Measurements from ENCODE around the gene RAPGEF1. TPM values are rescaled to one million over a fixed set of nuclear protein-coding genes. Genes with fewer than 3 reads are reported as not detected.

Gene RAPGEF1
- total RNA-seq, 4 donors from 2014 or later, result 37.5 to 89.0 (median 62.8) TPM

- ATAC-seq (ENCODE audit: low FRiP score), result no peak
- no peak for TF ChIP-seq CTCF (IDR thresholded peaks at IDR 0.05)
- no peak for DNase-seq (ENCODE audit: low spot score)
Observed at GRCh38 chr9:131728961-131729360, 10.9 kb downstream of the RAPGEF1 start.

GRCh38 chr9:131728546-131728910 is 11.3 kb downstream of the RAPGEF1 start:
- no peak for TF ChIP-seq CTCF (IDR thresholded peaks at IDR 0.05)
- ATAC-seq (ENCODE audit: low FRiP score) (no peak), DNase-seq (ENCODE audit: low spot score) (no peak)

- ATAC-seq (ENCODE audit: low FRiP score), result no peak
Observed at GRCh38 chr9:131727795-131728545, 11.9 kb downstream of the RAPGEF1 start.

GRCh38 chr9:131727184-131727759 is 12.6 kb downstream of the RAPGEF1 start:
- DNase-seq (ENCODE audit: low spot score), result no peak
- no peak for TF ChIP-seq CTCF (IDR thresholded peaks at IDR 0.05)
- peak; percentile 51 for ATAC-seq (ENCODE audit: low FRiP score)

More at GRCh38 chr9:131727795-131728545, 11.9 kb downstream of the RAPGEF1 start:
- DNase-seq (ENCODE audit: low spot score), result no peak
- no peak for TF ChIP-seq CTCF (IDR thresholded peaks at IDR 0.05)

GRCh38 chr9:131724683-131725082 is 15.2 kb downstream of the RAPGEF1 start:
- no peak for TF ChIP-seq CTCF (IDR thresholded peaks at IDR 0.05)
- ATAC-seq (ENCODE audit: low FRiP score) (no peak), DNase-seq (ENCODE audit: low spot score) (no peak)

GRCh38 chr9:131723632-131724031 is 16.2 kb downstream of the RAPGEF1 start:
- TF ChIP-seq CTCF (IDR thresholded peaks at IDR 0.05), result no peak
- DNase-seq (ENCODE audit: low spot score) (no peak), ATAC-seq (ENCODE audit: low FRiP score) (no peak)

GRCh38 chr9:131722255-131722654 is 17.6 kb downstream of the RAPGEF1 start:
- no peak for TF ChIP-seq CTCF (IDR thresholded peaks at IDR 0.05)
- no peak for DNase-seq (ENCODE audit: low spot score)
- ATAC-seq (ENCODE audit: low FRiP score), result no peak
